SK-N-SH (cell line): ENCODE measurements around the gene ATP2B1. TPM values are rescaled to one million over a fixed set of nuclear protein-coding genes. Genes with fewer than 3 reads are reported as not detected.

Experiments
- CTCF ChIA-PET: fragments of 300-600, 350-600 bp; formaldehyde crosslinking; extraction: SDS; loops from one replicate; lab custom pipeline; 2021; lab: Yijun Ruan, JAX
- POLR2A ChIA-PET: fragments of 350-600 bp; sonication (Branson Sonifier 250); formaldehyde crosslinking; extraction: SDS; loops from one replicate; lab custom pipeline; 2020; ENCODE audit warnings: antibody characterized with exemption, inconsistent platforms; lab: Yijun Ruan, JAX
- DNase-seq: peaks from one replicate; pipeline ENCODE4 v3.0.0; 2012
- H2AFZ ChIP-seq: fragments of 200-600 bp; sonication (generic); 2 replicates; pipeline ENCODE4 v1.8.1; 2016; ENCODE audit warnings: antibody characterized with exemption, mild to moderate bottlenecking, low read depth
- H3F3A ChIP-seq: fragments of 200-600 bp; sonication (generic); replicated peaks from 2 replicates; pipeline ENCODE3; 2016; ENCODE audit warnings: antibody characterized with exemption, mild to moderate bottlenecking; ENCODE audit not compliant: insufficient read depth
- H3K27ac ChIP-seq, 2 experiments: fragments of 200-500 bp in 1 of 2; fragments of 200-600 bp in 1 of 2; sonication (Bioruptor generic) in 1 of 2; sonication (generic), shearing (Covaris generic) in 1 of 2; 2 replicates each; pipeline versions ENCODE4 v1.5.1 to v1.6.1; 2014 to 2016; ENCODE audit warnings: low read depth in 2 of 2, inconsistent platforms in 1 of 2, low read length in 1 of 2, mild to moderate bottlenecking in 1 of 2, mixed read lengths in 1 of 2
- H3K27me3 ChIP-seq: fragments of 200-600 bp; sonication (generic), shearing (Covaris generic); 2 replicates; pipeline ENCODE4 v1.6.1; 2016; ENCODE audit warnings: mixed run types; ENCODE audit not compliant: insufficient read depth
- H3K36me3 ChIP-seq, 2 experiments: fragments of 200-500 bp in 1 of 2; fragments of 200-600 bp in 1 of 2; sonication (Bioruptor generic) in 1 of 2; sonication (generic) in 1 of 2; replicated peaks in 1 of 2; 2 replicates each; pipeline versions ENCODE3 to v1.5.1; 2014 to 2016; ENCODE audit warnings: low read length in 1 of 2, mild to moderate bottlenecking in 1 of 2; ENCODE audit not compliant: insufficient read depth in 2 of 2, control insufficient read depth in 1 of 2
- H3K4me1 ChIP-seq, 2 experiments: fragments of 200-500 bp in 1 of 2; fragments of 200-600 bp in 1 of 2; sonication (Bioruptor generic) in 1 of 2; sonication (generic), shearing (Covaris generic) in 1 of 2; 2 replicates each; pipeline versions ENCODE4 v1.5.1 to v1.6.1; 2014 to 2016; ENCODE audit warnings: low read depth in 1 of 2, low read length in 1 of 2, mixed run types in 1 of 2; ENCODE audit not compliant: insufficient read depth in 2 of 2, control insufficient read depth in 1 of 2
- H3K4me2 ChIP-seq: fragments of 200-600 bp; sonication (generic), shearing (Covaris generic); 2 replicates; pipeline ENCODE4 v1.6.1; 2017; ENCODE audit warnings: mixed run types
- H3K4me3 ChIP-seq, 2 experiments: fragments of 200-500 bp in 1 of 2; fragments of 200-600 bp in 1 of 2; sonication (Bioruptor generic) in 1 of 2; sonication (generic), shearing (Covaris generic) in 1 of 2; 2 replicates each; pipeline versions ENCODE4 v1.5.1 to v1.8.1; 2014 to 2016; ENCODE audit warnings: low read depth in 2 of 2, inconsistent platforms in 1 of 2, low read length in 1 of 2, mild to moderate bottlenecking in 1 of 2, mixed read lengths in 1 of 2, moderate library complexity in 1 of 2
- H3K79me2 ChIP-seq: fragments of 200-600 bp; sonication (generic); 2 replicates; pipeline ENCODE4 v1.8.1; 2017; ENCODE audit warnings: mild to moderate bottlenecking; ENCODE audit not compliant: insufficient read depth
- H3K9ac ChIP-seq: fragments of 200-600 bp; sonication (generic); 2 replicates; pipeline ENCODE4 v1.6.1; 2017; ENCODE audit warnings: mixed run types
- H3K9me2 ChIP-seq: fragments of 200-600 bp; sonication (generic); 2 replicates; pipeline ENCODE4 v1.6.1; 2017; ENCODE audit warnings: mixed run types
- H3K9me3 ChIP-seq: fragments of 200-600 bp; sonication (generic); 2 replicates; pipeline ENCODE4 v1.6.1; 2017; ENCODE audit warnings: mixed run types, mild to moderate bottlenecking, moderate library complexity
- H4K20me1 ChIP-seq: fragments of 200-600 bp; sonication (generic); 2 replicates; pipeline ENCODE4 v1.6.1; 2017; ENCODE audit warnings: mild to moderate bottlenecking, mixed run types; ENCODE audit not compliant: insufficient read depth
- CHD2 ChIP-seq: fragments of 150-350 bp; IDR thresholded peaks from 2 replicates; pipeline ENCODE4 v1.6.1; 2018; ENCODE audit warnings: low read length; ENCODE audit not compliant: partially characterized antibody
- ELF1 ChIP-seq: IDR thresholded peaks from 2 replicates; pipeline ENCODE4 v1.4.0; 2012
- EZH2phosphoT487 ChIP-seq: fragments of 200-600 bp; sonication (generic); IDR thresholded peaks from 2 replicates; pipeline ENCODE4 v1.6.1; 2017; ENCODE audit warnings: low read depth, mixed run types, mild to moderate bottlenecking, antibody characterized with exemption, moderate library complexity, borderline replicate concordance
- FOSL2 ChIP-seq: IDR thresholded peaks from 2 replicates; pipeline ENCODE4 v1.4.0; 2012; ENCODE audit warnings: low read depth, mild to moderate bottlenecking, moderate library complexity, borderline replicate concordance
- GABPA ChIP-seq: IDR thresholded peaks from 2 replicates; pipeline ENCODE4 v1.4.0; 2012; ENCODE audit warnings: low read depth, mild to moderate bottlenecking
- GATA2 ChIP-seq: sonication (generic); formaldehyde crosslinking; IDR thresholded peaks from 2 replicates; pipeline ENCODE4 v1.5.0; 2020; ENCODE audit warnings: mild to moderate bottlenecking, missing genetic modification reagents
- MEF2A ChIP-seq: IDR thresholded peaks from 2 replicates; pipeline ENCODE4 v1.4.0; 2012; ENCODE audit warnings: low read depth, borderline replicate concordance
- MXI1 ChIP-seq: IDR thresholded peaks from 2 replicates; pipeline ENCODE4 v1.6.1; 2012; ENCODE audit warnings: mild to moderate bottlenecking, low read depth, low read length, improper control_type of control experiment
- NRF1 ChIP-seq: IDR thresholded peaks from 2 replicates; pipeline ENCODE4 v1.6.1; 2012; ENCODE audit warnings: low read depth, mild to moderate bottlenecking, low read length
- PBX3 ChIP-seq: IDR thresholded peaks from 2 replicates; pipeline ENCODE4; 2012
- RCOR1 ChIP-seq: fragments of 150-350 bp; IDR thresholded peaks from 2 replicates; pipeline ENCODE4 v1.6.1; 2017; ENCODE audit warnings: antibody characterized with exemption, low read length
- RFX5 ChIP-seq: IDR thresholded peaks from 2 replicates; pipeline ENCODE4 v1.6.1; 2012; ENCODE audit warnings: mild to moderate bottlenecking, improper control_type of control experiment, low read length
- SIN3A ChIP-seq: IDR thresholded peaks from 2 replicates; pipeline ENCODE4 v1.6.1; 2012; ENCODE audit warnings: low read depth, mild to moderate bottlenecking, low read length, moderate library complexity, borderline replicate concordance
- TCF12 ChIP-seq: IDR thresholded peaks from 2 replicates; pipeline ENCODE4 v1.4.0; 2012
- TEAD4 ChIP-seq: IDR thresholded peaks from 2 replicates; pipeline ENCODE4 v1.4.0; 2012; ENCODE audit warnings: mild to moderate bottlenecking, borderline replicate concordance; ENCODE audit not compliant: insufficient read depth
- USF1 ChIP-seq: IDR thresholded peaks from 2 replicates; pipeline ENCODE4 v1.4.0; 2012; ENCODE audit warnings: low read depth, borderline replicate concordance
- YY1 ChIP-seq: IDR thresholded peaks from 2 replicates; pipeline ENCODE4 v1.4.0; 2012; ENCODE audit warnings: low read depth, mild to moderate bottlenecking
- ZBTB33 ChIP-seq: IDR thresholded peaks from 2 replicates; pipeline ENCODE4 v1.4.0; 2012; ENCODE audit warnings: low read depth, borderline replicate concordance
- WGBS: methylation state at CpG from one replicate; pipeline ENCODE4 v1.1.6; 2017; ENCODE audit warnings: low lambda C conversion rate; 5-methylcytosine and 5-hydroxymethylcytosine counted together
- polyA plus RNA-seq, 3 experiments: library from polyadenylated mRNA; depleted of rRNA; stranded (reverse); fragments of >200 nt; gene quantifications; 2 replicates each; pipeline ENCODE4 v1.2.3, GENCODE V29; 2012
- TF ChIP-seq, protein P1 (sequence below): IDR thresholded peaks from 2 replicates; pipeline ENCODE4 v1.4.0; 2012; ENCODE audit warnings: low read depth

The ATP2B1 gene
- polyA plus RNA-seq, 1 of the 3 experiments (the other 2 are of a cell fraction): 4.3 TPM

GRCh38 chr12:89657066-89657465, 51.6 kb downstream of the ATP2B1 start:
- ChIA-PET POLR2A (no interaction called here), CTCF (interaction anchor here (0.7 kb wide), 2 partner anchors 12 to 23 kb away, joined by 3 read pairs; no protein-coding TSS in a partner anchor)
- peaks cover 6% of the 10 kb centered on the region for H3F3A ChIP-seq
- H3K4me3 ChIP-seq: no peak overlapping the region
- no peak for DNase-seq
- H4K20me1 ChIP-seq: no peaks in the 10 kb centered on the region
- H3K36me3 ChIP-seq: peaks cover 5 to 8% of the 10 kb centered on the region in 2 experiments
- no peak for TF ChIP-seq RFX5
- no peak for TF ChIP-seq MXI1
- TF ChIP-seq CHD2: no peak
- TF ChIP-seq PBX3: no peak
- no peak for TF ChIP-seq USF1
- TF ChIP-seq GABPA: no peak
- TF ChIP-seq TEAD4: no peak
- TF ChIP-seq, protein P1, sequence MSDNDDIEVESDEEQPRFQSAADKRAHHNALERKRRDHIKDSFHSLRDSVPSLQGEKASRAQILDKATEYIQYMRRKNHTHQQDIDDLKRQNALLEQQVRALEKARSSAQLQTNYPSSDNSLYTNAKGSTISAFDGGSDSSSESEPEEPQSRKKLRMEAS: no peak
- TF ChIP-seq FOSL2: no peak
- TF ChIP-seq TCF12: no peak
- TF ChIP-seq ELF1: no peak
- TF ChIP-seq RCOR1: no peak
- no peak for TF ChIP-seq GATA2 (CRISPR knock-in tag)
- no peak for TF ChIP-seq ZBTB33
- no peak for TF ChIP-seq SIN3A
- no peaks in the 10 kb centered on the region for H3K9me2 ChIP-seq
- H3K4me2 ChIP-seq: no peak overlapping the region
- no peak overlapping the region for H3K27ac ChIP-seq
- peaks cover 5% of the 10 kb centered on the region for H3K79me2 ChIP-seq
- H3K27me3 ChIP-seq: no peaks in the 10 kb centered on the region
- H3K9me3 ChIP-seq: no peaks in the 10 kb centered on the region
- no peaks in the 10 kb centered on the region; a peak in 1 of 4 replicates for H3K4me1 ChIP-seq
- no peak overlapping the region for H2AFZ ChIP-seq
- H3K9ac ChIP-seq: no peak overlapping the region
- 95% methylated on average over 2 of the region's 2 CpGs for WGBS

GRCh38 chr12:89655841-89656240, 52.8 kb downstream of the ATP2B1 start:
- no peak overlapping the region for H3K4me3 ChIP-seq
- H3K9ac ChIP-seq: no peak overlapping the region
- H3F3A ChIP-seq: peaks cover 6% of the 10 kb centered on the region
- H3K4me1 ChIP-seq: no peaks in the 10 kb centered on the region
- H3K27me3 ChIP-seq: no peaks in the 10 kb centered on the region
- no peaks in the 10 kb centered on the region for H4K20me1 ChIP-seq
- H3K27ac ChIP-seq: no peak overlapping the region
- 100% methylated on average over 1 of the region's 1 CpG for WGBS
- no peak for TF ChIP-seq EZH2phosphoT487
- no peak for TF ChIP-seq MEF2A
- no peak for TF ChIP-seq SIN3A
- TF ChIP-seq YY1: no peak
- TF ChIP-seq NRF1: no peak
- TF ChIP-seq GATA2 (CRISPR knock-in tag): no peak
- no peak for TF ChIP-seq ELF1
- TF ChIP-seq ZBTB33: no peak
- TF ChIP-seq RFX5: no peak
- TF ChIP-seq, protein P1: no peak
- TF ChIP-seq, all 33 proteins: peak for 0
- POLR2A ChIA-PET: no interaction called here
- Histone ChIP-seq H3K9me3 (no peaks in the 10 kb centered on the region), H3K4me2 (no peak overlapping the region), H2AFZ (no peak overlapping the region), H3K79me2 (peaks cover 5% of the 10 kb centered on the region), H3K9me2 (no peaks in the 10 kb centered on the region), H3K36me3 (peaks cover 5 to 8% of the 10 kb centered on the region in 2 experiments)
- DNase-seq: no peak
- CTCF ChIA-PET: no interaction called here
